H1 (cell line): ENCODE measurements around the gene TTC5. TPM values are rescaled to one million over a fixed set of nuclear protein-coding genes. Genes with fewer than 3 reads are reported as not detected.

Experiments used
- CTCF ChIA-PET: fragments of 300-600 bp; sonication (Branson Sonifier 250); formaldehyde crosslinking; loops from one replicate; lab custom pipeline; 2021; ENCODE audit not compliant: partially characterized antibody; lab: Charles Lee
- POLR2A ChIA-PET: fragments of 300-600 bp; sonication (Branson Sonifier 250); formaldehyde crosslinking; loops from one replicate; lab custom pipeline; 2021; ENCODE audit warnings: inconsistent platforms; ENCODE audit not compliant: partially characterized antibody; lab: Charles Lee
- DNase-seq, 2 experiments: peaks; one replicate each; pipeline versions ENCODE4 v3.0.0 to v3.0.0-alpha.2; 2010 to 2022; ENCODE audit warnings: low spot score in 2 of 2, low read depth in 1 of 2, mixed read lengths in 1 of 2
- FAIRE-seq: peaks from 2 replicates; lab custom pipeline; 2011; peaks lifted over from hg19 to GRCh38; lab: Jason Lieb, UNC
- H2AFZ ChIP-seq: 2 replicates; pipeline ENCODE4 v1.8.1; 2012; ENCODE audit warnings: low read length, inconsistent platforms
- H2AK5ac ChIP-seq: 2 replicates; pipeline ENCODE4 v1.6.1; 2013; ENCODE audit warnings: low read depth, low read length
- H2BK120ac ChIP-seq: replicated peaks from 2 replicates; pipeline ENCODE3; 2013; ENCODE audit warnings: low read depth, low read length, inconsistent platforms
- H2BK12ac ChIP-seq: 2 replicates; pipeline ENCODE4 v1.6.1; 2013; ENCODE audit warnings: low read depth, low read length
- H2BK15ac ChIP-seq: 2 replicates; pipeline ENCODE4 v1.6.1; 2013; ENCODE audit warnings: low read length
- H2BK20ac ChIP-seq: 2 replicates; pipeline ENCODE4 v1.6.1; 2013; ENCODE audit warnings: low read length
- H2BK5ac ChIP-seq: 2 replicates; pipeline ENCODE4 v1.6.1; 2013; ENCODE audit warnings: low read depth, low read length
- H3K14ac ChIP-seq: 2 replicates; pipeline ENCODE4 v1.6.1; 2013; ENCODE audit warnings: inconsistent platforms; ENCODE audit not compliant: insufficient read length
- H3K18ac ChIP-seq: 2 replicates; pipeline ENCODE4 v1.6.1; 2013; ENCODE audit warnings: low read length; ENCODE audit errors: extremely low read depth
- H3K23ac ChIP-seq: 2 replicates; pipeline ENCODE4 v1.6.1; 2013; ENCODE audit warnings: inconsistent platforms; ENCODE audit not compliant: insufficient read length
- H3K23me2 ChIP-seq: 2 replicates; pipeline ENCODE4 v1.6.1; 2013; ENCODE audit warnings: low read depth, low read length
- H3K27ac ChIP-seq: 2 replicates; pipeline ENCODE4 v1.6.1; 2011; ENCODE audit warnings: low read depth, low read length, inconsistent platforms
- H3K27me3 ChIP-seq, 4 experiments: replicated peaks in 1 of 4; 1 replicate in 1 of 4; 2 replicates in 3 of 4; pipeline versions ENCODE4 v1.6.1 to v1.8.1; 2011 to 2013; ENCODE audit warnings: low read length in 3 of 4, mild to moderate bottlenecking in 3 of 4, inconsistent platforms in 2 of 4, mixed read lengths in 2 of 4, moderate library complexity in 1 of 4; ENCODE audit not compliant: control insufficient read depth in 3 of 4, insufficient read depth in 3 of 4; ENCODE audit errors: extremely low read depth in 1 of 4
- H3K36me3 ChIP-seq, 4 experiments: 2 replicates each; pipeline versions ENCODE4 v1.6.1 to v1.8.1; 2011 to 2013; ENCODE audit warnings: mild to moderate bottlenecking in 4 of 4, low read length in 3 of 4, moderate library complexity in 2 of 4, control low read depth in 1 of 4, inconsistent platforms in 1 of 4; ENCODE audit not compliant: insufficient read depth in 4 of 4, control insufficient read depth in 2 of 4
- H3K4ac ChIP-seq: replicated peaks from 2 replicates; pipeline ENCODE3; 2013; ENCODE audit warnings: low read length, low read depth, mixed read lengths, inconsistent platforms; ENCODE audit not compliant: insufficient read length
- H3K4me1 ChIP-seq, 4 experiments: replicated peaks in 1 of 4; 1 replicate in 1 of 4; 2 replicates in 3 of 4; pipeline versions ENCODE4 v1.6.1 to v1.8.1; 2011 to 2013; ENCODE audit warnings: low read length in 3 of 4, inconsistent platforms in 2 of 4, mixed read lengths in 1 of 4; ENCODE audit not compliant: insufficient read depth in 4 of 4, control insufficient read depth in 3 of 4
- H3K4me2 ChIP-seq, 2 experiments: 2 replicates each; pipeline versions ENCODE4 v1.6.1 to v1.8.1; 2011 to 2013; ENCODE audit warnings: low read depth in 2 of 2, low read length in 2 of 2, control low read depth in 1 of 2, inconsistent platforms in 1 of 2, mild to moderate bottlenecking in 1 of 2; ENCODE audit not compliant: insufficient read depth in 1 of 2
- H3K4me3 ChIP-seq, 4 experiments: fragments of 200-600, 300-600 bp in 1 of 4; sonication (generic), shearing (Covaris generic), sonication (Bioruptor Twin) in 1 of 4; 2 replicates each; pipeline versions ENCODE4 v1.5.1 to v1.8.1; 2011 to 2016; ENCODE audit warnings: low read length in 4 of 4, low read depth in 3 of 4, control low read depth in 2 of 4, inconsistent platforms in 2 of 4, mild to moderate bottlenecking in 2 of 4, mixed read lengths in 1 of 4, moderate library complexity in 1 of 4; ENCODE audit not compliant: insufficient read depth in 2 of 4; ENCODE audit errors: extremely low read depth in 1 of 4
- H3K56ac ChIP-seq: replicated peaks from 2 replicates; pipeline ENCODE3; 2013; ENCODE audit warnings: low read depth, mild to moderate bottlenecking, mixed read lengths, low read length, inconsistent platforms; ENCODE audit not compliant: insufficient read length
- H3K79me1 ChIP-seq: 2 replicates; pipeline ENCODE4 v1.6.1; 2013; ENCODE audit warnings: low read depth, low read length, control low read depth
- H3K79me2 ChIP-seq, 2 experiments: 2 replicates each; pipeline versions ENCODE4 v1.6.1 to v1.8.1; 2012 to 2013; ENCODE audit warnings: low read length in 2 of 2, mild to moderate bottlenecking in 2 of 2, inconsistent platforms in 1 of 2; ENCODE audit not compliant: insufficient read depth in 2 of 2, control insufficient read depth in 1 of 2
- H3K9ac ChIP-seq, 4 experiments: replicated peaks in 1 of 4; 1 replicate in 1 of 4; 2 replicates in 3 of 4; pipeline versions ENCODE4 v1.6.1 to v1.8.1; 2011 to 2013; ENCODE audit warnings: low read depth in 3 of 4, low read length in 3 of 4, control low read depth in 2 of 4, mild to moderate bottlenecking in 2 of 4, moderate library complexity in 2 of 4, inconsistent platforms in 1 of 4; ENCODE audit errors: extremely low read depth in 1 of 4
- H3K9me3 ChIP-seq, 2 experiments: 2 replicates each; pipeline versions ENCODE4 v1.6.1 to v1.8.1; 2012 to 2013; ENCODE audit warnings: mild to moderate bottlenecking in 2 of 2, moderate library complexity in 2 of 2, control low read depth in 1 of 2, inconsistent platforms in 1 of 2, low read depth in 1 of 2, low read length in 1 of 2, mixed read lengths in 1 of 2; ENCODE audit not compliant: insufficient read depth in 2 of 2
- H4K20me1 ChIP-seq, 2 experiments: replicated peaks in 1 of 2; 2 replicates each; pipeline versions ENCODE3 to v1.8.1; 2011 to 2013; ENCODE audit warnings: inconsistent platforms in 2 of 2, low read length in 2 of 2, mild to moderate bottlenecking in 1 of 2; ENCODE audit not compliant: insufficient read depth in 2 of 2, control insufficient read depth in 1 of 2
- H4K5ac ChIP-seq: 2 replicates; pipeline ENCODE4 v1.6.1; 2013; ENCODE audit warnings: low read length, low read depth, mixed read lengths, inconsistent platforms; ENCODE audit not compliant: insufficient read length
- H4K8ac ChIP-seq: 2 replicates; pipeline ENCODE4 v1.8.0; 2013; ENCODE audit warnings: mild to moderate bottlenecking, moderate library complexity, low read length, inconsistent platforms; ENCODE audit not compliant: insufficient read depth; ENCODE audit errors: extremely low read depth
- H4K91ac ChIP-seq: replicated peaks from 2 replicates; pipeline ENCODE3; 2013; ENCODE audit warnings: low read length, mixed read lengths, inconsistent platforms; ENCODE audit not compliant: insufficient read length
- EP300 ChIP-seq, 2 experiments: IDR thresholded peaks; 1 replicate in 1 of 2; 2 replicates in 1 of 2; pipeline ENCODE4 v1.6.1; 2011 to 2012; ENCODE audit warnings: low read depth in 2 of 2, low read length in 2 of 2, mild to moderate bottlenecking in 2 of 2, borderline replicate concordance in 1 of 2, inconsistent platforms in 1 of 2, moderate library complexity in 1 of 2
- GTF2F1 ChIP-seq: IDR thresholded peaks from 2 replicates; pipeline ENCODE4 v1.6.1; 2012; ENCODE audit warnings: low read depth, low read length, improper control_type of control experiment, borderline replicate concordance
- JUN ChIP-seq: IDR thresholded peaks from 2 replicates; pipeline ENCODE4 v1.6.1; 2011; ENCODE audit warnings: low read depth, mild to moderate bottlenecking, improper control_type of control experiment, low read length
- MAFK ChIP-seq: IDR thresholded peaks from 2 replicates; pipeline ENCODE4 v1.6.1; 2012; ENCODE audit warnings: low read depth, mild to moderate bottlenecking, improper control_type of control experiment, low read length
- NRF1 ChIP-seq: IDR thresholded peaks from 2 replicates; pipeline ENCODE4 v1.6.1; 2011; ENCODE audit warnings: mild to moderate bottlenecking, low read depth, low read length, improper control_type of control experiment
- PHF8 ChIP-seq: fragments of 200-600 bp; sonication (generic); conservative IDR thresholded peaks from 2 replicates; pipeline ENCODE4 v1.7.1; 2012; ENCODE audit warnings: low read depth, mild to moderate bottlenecking, inconsistent platforms, low read length, moderate library complexity
- SAP30 ChIP-seq: fragments of 300-600 bp; sonication (generic); IDR thresholded peaks from 2 replicates; pipeline ENCODE4 v1.7.1; 2012; ENCODE audit warnings: low read length, moderate library complexity, mild to moderate bottlenecking, inconsistent platforms; ENCODE audit not compliant: insufficient read depth, insufficient replicate concordance
- SRF ChIP-seq: IDR thresholded peaks from 2 replicates; pipeline ENCODE4 v1.6.1; 2011; ENCODE audit warnings: mild to moderate bottlenecking, low read depth, low read length, moderate library complexity
- TAF1 ChIP-seq: IDR thresholded peaks from 2 replicates; pipeline ENCODE4 v1.6.1; 2011; ENCODE audit warnings: mild to moderate bottlenecking, low read depth, low read length
- WGBS, 2 experiments: shearing (Covaris generic) in 1 of 2; methylation state at CpG; one replicate each; pipeline versions ENCODE4 v1.1.6 to v1.1.7; 2013 to 2015; ENCODE audit warnings: low lambda C conversion rate in 2 of 2, mixed read lengths in 2 of 2, inconsistent platforms in 1 of 2, low coverage in 1 of 2, missing lambda C conversion rate in 1 of 2; ENCODE audit not compliant: insufficient replicate concordance in 2 of 2, insufficient coverage in 1 of 2, insufficient read length in 1 of 2; ENCODE audit errors: extremely low coverage in 1 of 2, missing lambda C conversion rate in 1 of 2; 5-methylcytosine and 5-hydroxymethylcytosine counted together
- polyA plus RNA-seq, 7 experiments: library from polyadenylated mRNA; depleted of rRNA in 3 of 7; stranded (reverse) in 5 of 7; unstranded in 2 of 7; fragments of >200 nt in 5 of 7; fragments of 200-250 nt in 2 of 7; gene quantifications; 1 replicate in 5 of 7; 2 replicates in 1 of 7; 4 replicates in 1 of 7; pipeline versions ENCODE4 v1.2.1 to v1.2.3, GENCODE V29; 2011 to 2013; ENCODE audit warnings: missing spikeins in 2 of 7, mixed read lengths in 2 of 7
- total RNA-seq: library from RNA; stranded (reverse); fragmentation: NEBNext Ultra II Directional; extraction: Animal tissue kit (Norgen Biotek cat#: 25700); gene quantifications from 2 replicates; pipeline ENCODE4 v1.2.1, GENCODE V29; 2021
- TF ChIP-seq, protein P1 (sequence below): IDR thresholded peaks from 2 replicates; pipeline ENCODE4 v1.6.1; 2012; ENCODE audit warnings: low read length, inconsistent platforms

The TTC5 gene
- total and polyA plus RNA-seq, 2 of the 8 experiments (the other 6 are each of a cell fraction or from before 2014, with no cell fraction given), result 9.1 to 18.0 TPM

DNA sequence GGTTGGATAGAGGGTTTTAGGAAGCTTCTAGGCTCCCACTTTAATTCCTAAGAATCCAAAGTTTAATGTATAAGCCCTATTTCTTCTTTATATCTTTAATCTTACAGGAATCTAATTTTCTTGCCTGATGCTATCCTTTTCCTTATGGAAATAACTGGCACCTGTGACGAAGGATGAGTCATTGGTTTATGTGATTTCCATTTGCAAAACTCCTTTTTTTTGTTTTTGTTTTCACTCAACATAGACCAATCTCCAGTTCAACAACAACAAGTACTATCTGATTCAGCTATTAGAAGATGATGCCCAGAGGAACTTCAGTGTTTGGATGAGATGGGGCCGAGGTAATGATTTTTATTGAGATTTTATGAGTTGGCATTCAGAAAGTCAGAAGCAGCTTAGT lies 44.5 kb upstream of the TTC5 start:
- Histone ChIP-seq H3K9ac (no peak overlapping the region), H3K14ac (no peak overlapping the region), H3K27ac (no peak overlapping the region), H4K8ac (no peak overlapping the region), H2BK15ac (no peak overlapping the region), H4K20me1 (no peaks in the 10 kb centered on the region), H2AFZ (no peak overlapping the region), H3K4me1 (no peaks in the 10 kb centered on the region), H2AK5ac (no peak overlapping the region), H3K4me2 (no peak overlapping the region), H3K27me3 (no peaks in the 10 kb centered on the region), H3K4ac (no peak overlapping the region), H2BK120ac (no peak overlapping the region), H3K79me2 (peaks cover 0 to 1% of the 10 kb centered on the region in 2 experiments; a peak in 1 of 4 replicates), H3K36me3 (peaks cover 20 to 86% (median 54%) of the 10 kb centered on the region in 4 experiments), H3K4me3 (no peak overlapping the region), H2BK20ac (no peak overlapping the region), H3K18ac (no peak overlapping the region), H4K5ac (no peak overlapping the region), H3K79me1 (no peaks in the 10 kb centered on the region), H3K9me3 (no peaks in the 10 kb centered on the region; a peak in 1 of 4 replicates), H4K91ac (no peak overlapping the region), H3K23me2 (no peaks in the 10 kb centered on the region), H2BK12ac (no peak overlapping the region), H3K23ac (no peak overlapping the region), H3K56ac (no peak overlapping the region), H2BK5ac (no peak overlapping the region)
- ChIA-PET POLR2A (interaction anchor here (0.9 to 1.5 kb wide), 5 partner anchors 21 to 111 kb away, joined by 3 to 4 read pairs (median 3); partner anchors contain the start of gene PIP4P1), CTCF (interaction anchor here (1.0 to 2.1 kb wide), 4 partner anchors 10 to 125 kb away, joined by 3 to 13 read pairs (median 6); no protein-coding TSS in a partner anchor)
- DNase-seq (no peak), FAIRE-seq (no peak)
- 100% methylated on average over 2 of the region's 2 CpGs; no CpG with 5 or more reads in 1 of the 2 experiments for WGBS, 2 experiments
- TF ChIP-seq, protein P1, sequence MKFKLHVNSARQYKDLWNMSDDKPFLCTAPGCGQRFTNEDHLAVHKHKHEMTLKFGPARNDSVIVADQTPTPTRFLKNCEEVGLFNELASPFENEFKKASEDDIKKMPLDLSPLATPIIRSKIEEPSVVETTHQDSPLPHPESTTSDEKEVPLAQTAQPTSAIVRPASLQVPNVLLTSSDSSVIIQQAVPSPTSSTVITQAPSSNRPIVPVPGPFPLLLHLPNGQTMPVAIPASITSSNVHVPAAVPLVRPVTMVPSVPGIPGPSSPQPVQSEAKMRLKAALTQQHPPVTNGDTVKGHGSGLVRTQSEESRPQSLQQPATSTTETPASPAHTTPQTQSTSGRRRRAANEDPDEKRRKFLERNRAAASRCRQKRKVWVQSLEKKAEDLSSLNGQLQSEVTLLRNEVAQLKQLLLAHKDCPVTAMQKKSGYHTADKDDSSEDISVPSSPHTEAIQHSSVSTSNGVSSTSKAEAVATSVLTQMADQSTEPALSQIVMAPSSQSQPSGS, result no peak
- TF ChIP-seq JUN (no peak), SAP30 (no peak), MAFK (no peak), EP300 (IDR thresholded peaks at IDR 0.05; ENCODE audit: borderline replicate concordance in 1 of 2, low read depth in 2 of 2, low read length in 2 of 2) (no peak), GTF2F1 (no peak), NRF1 (no peak), TAF1 (no peak), SRF (no peak), PHF8 (no peak)
